Kidney (tissue), 14 donors: Measurements from ENCODE around the gene AUTS2. TPM values are rescaled to one million over a fixed set of nuclear protein-coding genes. Genes with fewer than 3 reads are reported as not detected.

Experiments
- DNase-seq, 5 donors: peaks; one replicate each; pipeline ENCODE4 v3.0.0-alpha.2; 2013 to 2020
- FAIRE-seq: peaks from 2 replicates; lab custom pipeline; 2012; peaks lifted over from hg19 to GRCh38; lab: Jason Lieb, UNC
- H3K27ac ChIP-seq, 2 donors: one replicate each; pipeline ENCODE4 v1.7.0; 2013; ENCODE audit warnings: low read depth in 2 of 2, low read length in 2 of 2, inconsistent platforms in 1 of 2
- H3K27me3 ChIP-seq: one replicate; pipeline ENCODE4 v1.7.1; 2013; ENCODE audit warnings: low read length, inconsistent platforms; ENCODE audit not compliant: control insufficient read depth, insufficient read depth
- H3K36me3 ChIP-seq, 3 donors: one replicate each; pipeline versions ENCODE4 v1.7.0 to v1.7.1; 2013; ENCODE audit warnings: low read length in 3 of 3, control low read depth in 1 of 3, inconsistent platforms in 1 of 3; ENCODE audit not compliant: insufficient read depth in 3 of 3, control insufficient read depth in 2 of 3
- H3K4me1 ChIP-seq, 3 donors: one replicate each; pipeline versions ENCODE4 v1.7.0 to v1.7.1; 2013; ENCODE audit warnings: low read length in 3 of 3, inconsistent platforms in 1 of 3, low read depth in 1 of 3; ENCODE audit not compliant: control insufficient read depth in 2 of 3, insufficient read depth in 2 of 3
- H3K4me3 ChIP-seq, 3 donors: one replicate each; pipeline versions ENCODE4 v1.7.0 to v1.8.1; 2013; ENCODE audit warnings: low read length in 3 of 3, control low read depth in 1 of 3, inconsistent platforms in 1 of 3
- H3K9ac ChIP-seq, 3 donors: one replicate each; pipeline versions ENCODE4 v1.7.0 to v1.7.1; 2013; ENCODE audit warnings: low read length in 3 of 3, control low read depth in 1 of 3, inconsistent platforms in 1 of 3
- H3K9me3 ChIP-seq, 3 donors: one replicate each; pipeline versions ENCODE4 v1.7.0 to v1.7.1; 2013; ENCODE audit warnings: low read length in 3 of 3, control low read depth in 1 of 3, inconsistent platforms in 1 of 3; ENCODE audit not compliant: control insufficient read depth in 2 of 3, insufficient read depth in 1 of 3
- CTCF ChIP-seq: IDR thresholded peaks from 3 replicates; pipeline ENCODE4 v1.5.1; 2012; ENCODE audit warnings: mild to moderate bottlenecking, moderate library complexity, borderline replicate concordance; ENCODE audit not compliant: insufficient read depth; ENCODE audit errors: extremely low read depth
- intact Hi-C: fragments of 100-400 bp; cut with DNase I; formaldehyde crosslinking; loops from one replicate; pipeline ENCODE4 v1.11.1; 2022
- polyA plus RNA-seq: library from polyadenylated mRNA; stranded (reverse); fragments of 350-450 nt; fragmentation: Illumina TruSeq; extraction: RNeasy Lipid Tissue Mini Kit (QIAGEN cat#74804); gene quantifications from one replicate; pipeline ENCODE4 v1.2.3, GENCODE V29; 2014; ENCODE audit warnings: low read depth, low replicate concordance; ENCODE audit not compliant: insufficient read depth
- total RNA-seq: library from RNA; stranded (reverse); fragmentation: NEBNext Ultra II Directional; extraction: Animal tissue kit (Norgen Biotek cat#: 25700); gene quantifications from one replicate; pipeline ENCODE4 v1.2.1, GENCODE V29; 2021
- donor health status: control.
- donor health status: control.
- donor health status: control.
- donor health status: control.
- donor health status: control.
- donor health status: DM: yes; HTN: yes; CAD: no.
- donor health status: Normal renal cell carcinoma (clear cell type).

The AUTS2 gene
- total and polyA plus RNA-seq, 2 donors from 2014 or later, result 5.2 to 33.8 TPM

- intact Hi-C loops, result no loop called here
- no peak overlapping the region for H3K27ac ChIP-seq
- H3K9me3 ChIP-seq, result no peaks in the 10 kb centered on the region
- H3K9ac ChIP-seq, result no peak overlapping the region
- H3K4me3 ChIP-seq, result no peak overlapping the region
- DNase-seq (no peak), FAIRE-seq (no peak)
- no peaks in the 10 kb centered on the region for H3K36me3 ChIP-seq
- no peaks in the 10 kb centered on the region for H3K27me3 ChIP-seq
- no peak for TF ChIP-seq CTCF
- no peaks in the 10 kb centered on the region for H3K4me1 ChIP-seq
Observed at GRCh38 chr7:69844264-69844868, 246.1 kb downstream of the AUTS2 start.

- no peaks in the 10 kb centered on the region for H3K4me1 ChIP-seq
- H3K27me3 ChIP-seq, result no peaks in the 10 kb centered on the region
- no peak for FAIRE-seq
- H3K9ac ChIP-seq, result no peak overlapping the region
- H3K27ac ChIP-seq, result no peak overlapping the region
- no peak for TF ChIP-seq CTCF
- H3K9me3 ChIP-seq, result no peaks in the 10 kb centered on the region
- no peaks in the 10 kb centered on the region for H3K36me3 ChIP-seq
- H3K4me3 ChIP-seq, result no peak overlapping the region
- no peak for DNase-seq
- intact Hi-C loops, result no loop called here
Observed at GRCh38 chr7:69845721-69846495, 247.6 kb downstream of the AUTS2 start.

GRCh38 chr7:69847921-69848612, 249.8 kb downstream of the AUTS2 start:
- Histone ChIP-seq H3K4me1 (no peaks in the 10 kb centered on the region), H3K9ac (no peak overlapping the region), H3K27ac (no peak overlapping the region), H3K9me3 (no peaks in the 10 kb centered on the region), H3K4me3 (no peak overlapping the region), H3K27me3 (no peaks in the 10 kb centered on the region), H3K36me3 (no peaks in the 10 kb centered on the region)
- DNase-seq (peak in 1 of 5 donors; percentile 27), FAIRE-seq (no peak)
- intact Hi-C loops, result no loop called here
- no peak for TF ChIP-seq CTCF
